ENCODE results near the gene COL19A1. TPM values are rescaled to one million over a fixed set of nuclear protein-coding genes. Genes with fewer than 3 reads are reported as not detected.

Gene COL19A1
- total and polyA plus RNA-seq, 2 experiments from 2014 or later, result not detected

GRCh38 chr6:69887714-69888345, 21.5 kb downstream of the COL19A1 start:
- no peaks in the 10 kb centered on the region for H3K79me2 ChIP-seq (replicated peaks; ENCODE audit: insufficient read depth)
- H3K27me3 ChIP-seq (ENCODE audit: insufficient read depth), result no peaks in the 10 kb centered on the region
- no peaks in the 10 kb centered on the region for H3K4me1 ChIP-seq (ENCODE audit: insufficient read depth)
- H3K4me3 Mint-ChIP-seq, result no peak overlapping the region
- DNase-seq (ENCODE audit: low spot score), result no peak
- H3K9me2 ChIP-seq (ENCODE audit: insufficient read depth), result 0 out of 2 replicates have a peak, but pooled peaks cover 4% of the 10 kb centered on the region
- no peak overlapping the region for H3K4me3 ChIP-seq
- peaks cover 13% of the 10 kb centered on the region for H3K9me3 Mint-ChIP-seq
- H4K20me1 ChIP-seq (replicated peaks; ENCODE audit: insufficient read depth), result no peaks in the 10 kb centered on the region
- no peak overlapping the region for H3K4me2 ChIP-seq
- no peaks in the 10 kb centered on the region for H3K27me3 Mint-ChIP-seq (ENCODE audit: insufficient read depth, low read depth, poor library complexity)
- no peak for TF ChIP-seq ETS1 (IDR thresholded peaks at IDR 0.05)
- no peak for TF ChIP-seq JUNB (IDR thresholded peaks at IDR 0.05; ENCODE audit: unreplicated experiment)
- TF ChIP-seq ZNF462 (CRISPR knock-in tag; IDR thresholded peaks at IDR 0.05), result no peak
- no peak for TF ChIP-seq NANOG (IDR thresholded peaks at IDR 0.05; ENCODE audit: borderline replicate concordance)
- TF ChIP-seq CREB1 (CRISPR knock-in tag; IDR thresholded peaks at IDR 0.05; ENCODE audit: low read depth), result no peak
- TF ChIP-seq REST (IDR thresholded peaks at IDR 0.05; ENCODE audit: unreplicated experiment), result no peak
- no peak for TF ChIP-seq POLR2AphosphoS5 (IDR thresholded peaks at IDR 0.05; ENCODE audit: low read depth)
- no peak for TF ChIP-seq EZH2 (IDR thresholded peaks at IDR 0.05; ENCODE audit: low read depth, unreplicated experiment)
- TF ChIP-seq ZNF331 (CRISPR knock-in tag; IDR thresholded peaks at IDR 0.05; ENCODE audit: low read depth), result no peak
- TF ChIP-seq ZNF114 (CRISPR knock-in tag; IDR thresholded peaks at IDR 0.05), result no peak
- no peak for TF ChIP-seq CTCF (conservative IDR thresholded peaks at IDR 0.05; ENCODE audit: low read depth in 2 of 2)
- no peak for TF ChIP-seq STAT1 (IDR thresholded peaks at IDR 0.05; ENCODE audit: unreplicated experiment)
- TF ChIP-seq EZH2phosphoT487 (IDR thresholded peaks at IDR 0.05; ENCODE audit: unreplicated experiment), result no peak
- no peak overlapping the region for H2AFZ ChIP-seq
- H3F3A ChIP-seq (replicated peaks; ENCODE audit: low read depth), result no peaks in the 10 kb centered on the region
- H3K27ac ChIP-seq (ENCODE audit: low read depth), result no peak overlapping the region
- H3K4me1 Mint-ChIP-seq, result no peaks in the 10 kb centered on the region; the same call in 2 of the 3 replicates
- no peak overlapping the region for H3K27ac Mint-ChIP-seq
- ATAC-seq, result no peak
- H3K36me3 Mint-ChIP-seq (ENCODE audit: low read depth), result no peaks in the 10 kb centered on the region; the same call in 1 of the 3 replicates
- H3K36me3 ChIP-seq (ENCODE audit: insufficient read depth), result no peaks in the 10 kb centered on the region

All from GM23338 (cell line).